Skeletal muscle tissue (tissue), 4 donors: ENCODE data around the gene VMP1. TPM values are rescaled to one million over a fixed set of nuclear protein-coding genes. Genes with fewer than 3 reads are reported as not detected.
"Not testable (repeated sequence)": the region's sequence is repeated elsewhere in the genome, so short reads cannot be mapped to it uniquely, and the experiment has no call there.

Experiments used
- H3K27ac ChIP-seq: one replicate; pipeline ENCODE4 v1.7.0; 2013; ENCODE audit warnings: mild to moderate bottlenecking, low read depth, low read length, inconsistent platforms
- H3K27me3 ChIP-seq, 3 donors: one replicate each; pipeline ENCODE4 v1.7.0; 2013; ENCODE audit warnings: low read length in 3 of 3; ENCODE audit not compliant: control insufficient read depth in 3 of 3, insufficient read depth in 3 of 3
- H3K36me3 ChIP-seq, 3 donors: one replicate each; pipeline ENCODE4 v1.7.0; 2013; ENCODE audit warnings: low read length in 3 of 3; ENCODE audit not compliant: control insufficient read depth in 3 of 3, insufficient read depth in 3 of 3
- H3K4me1 ChIP-seq, 3 donors: one replicate each; pipeline ENCODE4 v1.7.0; 2013; ENCODE audit warnings: low read length in 3 of 3, mild to moderate bottlenecking in 3 of 3; ENCODE audit not compliant: control insufficient read depth in 3 of 3, insufficient read depth in 3 of 3
- H3K4me3 ChIP-seq, 3 donors: one replicate each; pipeline ENCODE4 v1.7.0; 2013; ENCODE audit warnings: low read length in 3 of 3
- H3K9ac ChIP-seq, 3 donors: one replicate each; pipeline ENCODE4 v1.7.0; 2013; ENCODE audit warnings: low read length in 3 of 3, mild to moderate bottlenecking in 3 of 3, moderate library complexity in 2 of 3, low read depth in 1 of 3
- H3K9me3 ChIP-seq, 3 donors: one replicate each; pipeline ENCODE4 v1.7.0; 2013; ENCODE audit warnings: low read length in 3 of 3; ENCODE audit not compliant: control insufficient read depth in 3 of 3
- total RNA-seq: library from RNA; depleted of rRNA; stranded (reverse); fragments of >200 nt; gene quantifications from one replicate; pipeline ENCODE4 v1.2.3, GENCODE V29; 2014
- donor health status: Osteomylitis.

The VMP1 gene
- total RNA-seq, 1 donor from 2014 or later, result 128 TPM

DNA sequence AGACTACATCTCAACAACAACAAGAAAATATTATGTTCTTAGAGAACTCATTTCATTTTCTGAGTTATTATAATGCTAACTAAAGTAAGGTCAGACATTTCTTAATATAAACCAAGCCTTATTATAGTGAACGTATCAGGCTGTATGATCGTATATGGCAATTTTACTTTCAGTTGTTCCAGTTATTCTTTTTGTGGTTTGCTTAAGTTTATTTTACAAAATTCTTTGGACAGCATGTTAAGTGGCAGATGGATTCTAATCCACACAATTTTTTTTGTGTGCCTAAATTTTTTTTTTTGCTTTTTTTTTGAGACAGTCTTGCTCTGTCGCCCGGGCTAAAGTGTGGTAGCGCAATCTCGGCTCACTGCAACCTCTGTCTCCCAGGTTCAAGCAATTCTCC, 59.0 kb downstream of the VMP1 start:
- Histone ChIP-seq H3K27ac (no peak overlapping the region), H3K9ac (no peak overlapping the region), H3K4me1 (no peaks in the 10 kb centered on the region), H3K9me3 (no peaks in the 10 kb centered on the region), H3K36me3 (peaks cover 0 to 9% (median 8%) of the 10 kb centered on the region in 3 donors), H3K4me3 (no peak overlapping the region), H3K27me3 (no peaks in the 10 kb centered on the region)

DNA sequence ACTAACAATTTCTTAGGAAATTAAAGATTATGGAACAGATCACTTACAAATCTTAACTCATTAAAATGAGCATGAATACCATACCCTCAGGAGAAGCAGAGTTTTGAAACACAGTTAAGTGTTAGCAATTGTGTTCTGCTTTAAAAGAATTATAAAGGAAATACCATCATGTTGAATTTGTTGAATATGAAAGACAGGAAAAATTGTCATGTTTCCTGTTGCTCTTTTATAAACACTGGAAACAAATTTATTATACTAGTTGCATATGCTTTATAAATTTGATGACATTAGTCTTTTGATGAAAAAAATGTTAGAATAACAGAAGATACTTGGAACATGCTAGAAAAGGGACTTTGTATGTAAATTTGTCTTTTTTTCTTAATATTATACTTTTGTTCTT, 59.7 kb downstream of the VMP1 start:
- no peaks in the 10 kb centered on the region for H3K4me1 ChIP-seq
- H3K9me3 ChIP-seq, result no peaks in the 10 kb centered on the region
- H3K36me3 ChIP-seq, result peaks cover 0 to 9% (median 8%) of the 10 kb centered on the region in 3 donors
- H3K4me3 ChIP-seq, result no peak overlapping the region
- H3K9ac ChIP-seq, result no peak overlapping the region
- no peaks in the 10 kb centered on the region for H3K27me3 ChIP-seq
- no peak overlapping the region for H3K27ac ChIP-seq

- Histone ChIP-seq H3K4me3 (no peak overlapping the region), H3K9me3 (no peaks in the 10 kb centered on the region), H3K27me3 (no peaks in the 10 kb centered on the region), H3K4me1 (no peaks in the 10 kb centered on the region), H3K27ac (peak overlapping the region; percentile 11), H3K36me3 (peaks cover 0 to 17% (median 7%) of the 10 kb centered on the region in 3 donors), H3K9ac (no peak overlapping the region)
Measured at GRCh38 chr17:59769887-59770286, 62.4 kb downstream of the VMP1 start.

DNA sequence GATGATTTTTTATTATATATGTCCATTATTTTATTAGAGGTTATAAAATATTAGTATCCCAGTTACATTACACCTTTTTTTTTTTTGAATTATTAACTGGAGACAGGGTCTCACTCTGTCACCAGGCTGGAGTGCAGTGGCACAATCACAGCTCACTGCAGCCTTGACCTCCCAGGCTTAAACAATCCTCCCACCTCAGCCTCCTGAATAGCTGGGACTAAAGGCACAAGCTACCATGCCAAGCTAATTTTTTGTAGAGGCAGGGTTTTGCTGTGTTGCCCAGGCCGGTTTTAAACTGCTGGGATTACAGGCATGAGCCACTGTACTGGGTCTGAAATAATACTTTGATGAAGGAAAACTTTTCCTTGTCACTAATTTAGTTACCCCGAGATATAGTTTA, 63.6 kb downstream of the VMP1 start:
- H3K36me3 ChIP-seq, result peaks cover 0 to 15% (median 0%) of the 10 kb centered on the region in 3 donors
- no peak overlapping the region for H3K27ac ChIP-seq
- no peaks in the 10 kb centered on the region for H3K27me3 ChIP-seq
- H3K4me1 ChIP-seq, result no peaks in the 10 kb centered on the region
- H3K9me3 ChIP-seq, result no peaks in the 10 kb centered on the region
- no peak overlapping the region for H3K4me3 ChIP-seq
- no peak overlapping the region for H3K9ac ChIP-seq

DNA sequence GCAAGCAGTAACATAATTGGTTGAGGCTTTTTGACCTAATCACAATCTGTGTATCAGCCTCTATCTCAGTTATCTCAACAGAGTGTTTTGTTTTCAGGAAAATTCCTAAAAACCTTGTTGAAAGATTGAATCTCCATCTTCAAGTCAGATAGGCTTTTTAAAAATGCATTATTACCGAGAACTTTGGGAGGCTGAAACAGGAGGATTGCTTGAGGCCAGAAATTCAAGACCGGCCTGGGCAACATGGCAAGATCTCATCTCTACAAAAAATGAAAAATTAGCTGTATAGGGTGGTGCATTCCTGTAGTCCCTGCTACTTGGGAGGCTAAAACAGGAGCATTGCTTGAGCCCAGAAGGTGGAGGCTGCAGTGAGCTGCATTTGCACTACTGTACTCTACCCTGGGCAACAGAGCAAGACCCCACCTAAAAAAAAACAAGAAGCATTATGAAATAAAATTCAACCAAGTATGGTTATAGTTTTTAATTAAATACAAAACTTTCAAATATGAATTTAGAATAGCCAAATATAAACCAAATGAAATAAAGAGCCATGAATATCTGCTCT, 68.4 kb downstream of the VMP1 start:
- Histone ChIP-seq H3K27me3 (no peaks in the 10 kb centered on the region), H3K9ac (no peak overlapping the region), H3K4me1 (no peaks in the 10 kb centered on the region), H3K27ac (no peak overlapping the region), H3K4me3 (no peak overlapping the region), H3K9me3 (no peaks in the 10 kb centered on the region), H3K36me3 (peaks cover 3 to 22% (median 4%) of the 10 kb centered on the region in 3 donors)

DNA sequence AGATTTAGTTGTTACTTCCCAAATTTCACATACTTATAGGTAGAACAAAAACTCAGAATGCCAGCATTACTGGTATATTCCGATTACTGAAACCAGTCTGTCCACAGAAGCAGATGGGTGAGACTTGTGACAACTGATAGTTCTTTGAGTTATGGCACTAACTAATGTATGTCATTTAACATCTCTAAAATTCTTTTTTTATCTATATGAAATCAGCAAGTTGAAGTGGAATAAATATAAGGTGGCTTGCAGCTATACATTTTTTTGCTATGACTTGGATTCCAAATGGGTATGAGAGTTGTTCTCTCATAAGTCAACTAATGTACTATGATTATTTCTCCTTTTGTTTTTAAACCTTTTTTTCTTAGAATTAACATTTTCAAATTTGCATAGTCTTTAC, 69.1 kb downstream of the VMP1 start:
- no peaks in the 10 kb centered on the region for H3K4me1 ChIP-seq
- H3K36me3 ChIP-seq, result peaks cover 3 to 22% (median 4%) of the 10 kb centered on the region in 3 donors
- no peak overlapping the region for H3K4me3 ChIP-seq
- no peak overlapping the region for H3K27ac ChIP-seq
- no peaks in the 10 kb centered on the region for H3K27me3 ChIP-seq
- no peaks in the 10 kb centered on the region for H3K9me3 ChIP-seq
- no peak overlapping the region for H3K9ac ChIP-seq

- Histone ChIP-seq H3K9me3 (no peaks in the 10 kb centered on the region), H3K36me3 (peaks cover 3 to 22% (median 4%) of the 10 kb centered on the region in 3 donors), H3K4me1 (no peaks in the 10 kb centered on the region), H3K27ac (no peak overlapping the region), H3K9ac (no peak overlapping the region), H3K4me3 (no peak overlapping the region), H3K27me3 (no peaks in the 10 kb centered on the region)
Measured at GRCh38 chr17:59777033-59777432, 69.6 kb downstream of the VMP1 start.

DNA sequence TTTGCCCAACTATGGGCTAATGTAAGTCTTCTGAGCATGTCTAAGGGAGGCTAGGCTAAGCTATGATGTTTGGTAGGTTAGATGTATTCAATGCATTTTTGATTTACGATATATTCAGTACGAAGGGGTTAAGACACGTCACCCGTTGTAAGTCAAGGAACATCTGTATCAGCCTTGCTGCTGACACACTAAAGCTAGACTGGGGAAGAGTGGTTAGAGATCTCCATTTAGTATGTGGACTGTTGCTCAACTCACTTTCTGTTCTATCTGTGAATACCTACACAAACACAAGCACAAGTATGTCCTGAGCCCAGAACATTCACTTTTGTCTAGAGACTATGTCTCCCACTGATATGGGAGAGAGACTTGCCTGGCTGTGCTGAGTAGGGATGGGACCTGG, 71.5 kb downstream of the VMP1 start:
- Histone ChIP-seq H3K4me1 (peaks cover 0 to 6% (median 0%) of the 10 kb centered on the region in 3 donors), H3K4me3 (no peak overlapping the region), H3K27me3 (no peaks in the 10 kb centered on the region), H3K36me3 (peaks cover 3 to 16% (median 4%) of the 10 kb centered on the region in 3 donors), H3K9ac (no peak overlapping the region), H3K9me3 (no peaks in the 10 kb centered on the region), H3K27ac (no peak overlapping the region)

DNA sequence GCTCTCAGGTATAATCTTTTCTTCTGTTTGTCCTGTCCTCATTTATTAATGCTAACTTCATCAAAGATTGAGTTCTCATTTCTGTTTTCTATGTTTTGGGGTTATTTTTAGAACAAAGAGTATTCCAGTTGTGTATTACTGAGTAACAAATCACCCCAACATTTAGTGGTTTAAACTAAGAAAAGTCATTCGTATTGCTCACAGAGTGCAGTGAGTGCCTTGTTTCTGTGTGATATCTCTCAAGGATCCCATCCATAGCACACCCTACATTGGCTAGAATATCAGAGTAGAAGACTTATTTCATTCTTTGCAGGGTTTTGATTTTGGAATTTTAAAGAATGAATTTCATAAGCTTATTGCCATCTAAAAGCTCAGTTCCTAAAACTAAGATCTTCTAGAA, 72.1 kb downstream of the VMP1 start:
- no peak overlapping the region for H3K9ac ChIP-seq
- no peak overlapping the region for H3K4me3 ChIP-seq
- no peaks in the 10 kb centered on the region for H3K9me3 ChIP-seq
- no peak overlapping the region for H3K27ac ChIP-seq
- no peaks in the 10 kb centered on the region for H3K27me3 ChIP-seq
- H3K36me3 ChIP-seq, result peaks cover 3 to 11% (median 4%) of the 10 kb centered on the region in 3 donors
- peaks cover 0 to 8% (median 3%) of the 10 kb centered on the region in 3 donors for H3K4me1 ChIP-seq

- not testable (repeated sequence) for H3K4me3 ChIP-seq, H3K27ac ChIP-seq, H3K27me3 ChIP-seq
Measured at GRCh38 chr17:59780548-59780947, 73.1 kb downstream of the VMP1 start.

More at GRCh38 chr17:59780548-59780947, 73.1 kb downstream of the VMP1 start:
- H3K4me1 ChIP-seq, H3K9me3 ChIP-seq, H3K9ac ChIP-seq: not testable (repeated sequence)
- H3K36me3 ChIP-seq, result peaks cover 3 to 11% (median 4%) of the 10 kb centered on the region in 3 donors
